ENCODE results near the gene LDLRAD3.

The LDLRAD3 gene

GRCh38 chr11:36053281-36053680, 109.4 kb downstream of the LDLRAD3 start:
- DNase-seq, result peak; percentile 24

- no peak for DNase-seq
Measured at GRCh38 chr11:36053862-36054261, 110.0 kb downstream of the LDLRAD3 start.

- no peak for DNase-seq
Measured at GRCh38 chr11:36054628-36055027, 110.8 kb downstream of the LDLRAD3 start.

- no peak for DNase-seq
Measured at GRCh38 chr11:36056160-36056751, 112.4 kb downstream of the LDLRAD3 start.

- DNase-seq, result no peak
Measured at GRCh38 chr11:36057379-36058042, 113.6 kb downstream of the LDLRAD3 start.

GRCh38 chr11:36059660-36060059, 115.8 kb downstream of the LDLRAD3 start:
- DNase-seq, result no peak

- DNase-seq, result no peak
Measured at GRCh38 chr11:36060926-36061325, 117.1 kb downstream of the LDLRAD3 start.

- no peak for DNase-seq
Measured at GRCh38 chr11:36061471-36061870, 117.6 kb downstream of the LDLRAD3 start.

- DNase-seq, result no peak
Measured at GRCh38 chr11:36062796-36063365, 119.0 kb downstream of the LDLRAD3 start.

- no peak for DNase-seq
Measured at GRCh38 chr11:36065436-36065835, 121.6 kb downstream of the LDLRAD3 start.

- DNase-seq, result no peak
Measured at GRCh38 chr11:36066891-36067290, 123.0 kb downstream of the LDLRAD3 start.

GRCh38 chr11:36069576-36070212, 125.8 kb downstream of the LDLRAD3 start:
- peak; percentile 24 for DNase-seq

GRCh38 chr11:36070213-36070953, 126.5 kb downstream of the LDLRAD3 start:
- no peak for DNase-seq

- DNase-seq, result no peak
Measured at GRCh38 chr11:36070954-36071330, 127.1 kb downstream of the LDLRAD3 start.

- no peak for DNase-seq
Measured at GRCh38 chr11:36071917-36072500, 128.1 kb downstream of the LDLRAD3 start.

GRCh38 chr11:36073411-36074203, 129.7 kb downstream of the LDLRAD3 start:
- peak; percentile 69 for DNase-seq

- no peak for DNase-seq
Measured at GRCh38 chr11:36074941-36075431, 131.1 kb downstream of the LDLRAD3 start.

- no peak for DNase-seq
Measured at GRCh38 chr11:36077368-36077767, 133.5 kb downstream of the LDLRAD3 start.

GRCh38 chr11:36077886-36078685, 134.2 kb downstream of the LDLRAD3 start:
- DNase-seq, result no peak

GRCh38 chr11:36078686-36079055, 134.8 kb downstream of the LDLRAD3 start:
- DNase-seq, result no peak

Measured in midbrain (tissue), 1 donor.